BE2C (cell line): ENCODE data around the gene PHYHD1. TPM values are rescaled to one million over a fixed set of nuclear protein-coding genes. Genes with fewer than 3 reads are reported as not detected.

Experiments
- DNase-seq: peaks from one replicate; pipeline ENCODE4 v3.0.0-alpha.2; 2020
- H3K27me3 ChIP-seq: fragments of 250-450 bp; sonication (Bioruptor Pico); 2 replicates; pipeline ENCODE4 v1.5.1; 2020; ENCODE audit warnings: mild to moderate bottlenecking
- H3K36me3 ChIP-seq: fragments of 250-450 bp; sonication (Bioruptor Pico); 2 replicates; pipeline ENCODE4 v1.5.1; 2020; ENCODE audit warnings: mild to moderate bottlenecking
- H3K4me1 ChIP-seq: fragments of 250-450 bp; sonication (Bioruptor Pico); 2 replicates; pipeline ENCODE4 v1.5.1; 2020
- H3K4me3 ChIP-seq: 2 replicates; pipeline ENCODE4 v1.5.1; 2011; ENCODE audit warnings: low read depth, low read length
- H3K9me3 ChIP-seq: fragments of 250-450 bp; sonication (Bioruptor Pico); 2 replicates; pipeline ENCODE4 v1.5.1; 2020
- CTCF ChIP-seq: IDR thresholded peaks from 2 replicates; pipeline ENCODE4 v1.5.1; 2012; ENCODE audit warnings: mild to moderate bottlenecking, low read depth, low read length
- polyA plus RNA-seq: library from polyadenylated mRNA; unstranded; fragments of >200 nt; gene quantifications from one replicate; pipeline ENCODE4 v1.2.1, GENCODE V29; 2012; ENCODE audit warnings: low read depth, missing spikeins; ENCODE audit not compliant: insufficient read length, insufficient read depth

The PHYHD1 gene
- 1.5 TPM for polyA plus RNA-seq

DNA sequence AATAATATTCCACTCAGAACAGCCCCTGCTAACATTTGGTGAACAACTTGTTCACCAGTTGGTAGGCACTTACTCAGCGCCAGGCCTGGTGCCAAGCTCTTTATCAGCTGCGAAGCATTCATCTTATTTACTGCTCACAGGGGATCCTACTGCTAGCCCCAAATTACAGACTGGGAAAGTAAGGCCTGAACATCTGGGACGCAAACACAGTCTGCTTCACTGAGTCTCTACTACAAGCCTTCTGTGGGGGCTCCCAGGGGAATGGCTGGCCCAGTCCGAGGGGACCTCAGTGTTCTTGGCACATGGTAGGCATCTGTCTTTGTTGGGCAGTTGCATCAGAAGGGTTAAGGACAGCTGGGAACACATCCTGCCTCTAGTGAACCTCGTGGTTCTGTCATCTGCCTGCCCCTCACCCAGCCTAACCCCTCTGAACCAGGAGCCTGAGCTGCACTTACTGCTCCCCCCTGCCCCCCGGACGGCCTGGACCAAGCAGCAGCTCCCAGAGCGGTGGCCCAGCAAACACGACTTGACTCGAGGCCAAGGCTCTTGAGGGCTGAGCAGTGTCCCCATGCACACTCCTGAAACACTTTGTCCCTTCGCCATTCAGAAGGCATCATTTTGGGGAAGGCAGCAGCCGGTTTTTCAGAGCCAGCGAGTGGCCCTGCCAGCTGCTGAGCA is at the start of gene PHYHD1:
Gene PHYHD1, plus strand, starts transcription at position 602 of the 678 bp plus-strand sequence. CDS start 1,342 bp downstream, outside the sequence.
- H3K27me3 ChIP-seq, result no peaks in the 10 kb centered on the region
- no peak within 1 kb of the TSS for H3K4me3 ChIP-seq
- no peak for TF ChIP-seq CTCF
- peak; percentile 39 for DNase-seq
- peaks cover 6% of the 10 kb centered on the region for H3K4me1 ChIP-seq
- no peaks in the 10 kb centered on the region for H3K9me3 ChIP-seq
- peaks cover 18% of the 10 kb centered on the region for H3K36me3 ChIP-seq

DNA sequence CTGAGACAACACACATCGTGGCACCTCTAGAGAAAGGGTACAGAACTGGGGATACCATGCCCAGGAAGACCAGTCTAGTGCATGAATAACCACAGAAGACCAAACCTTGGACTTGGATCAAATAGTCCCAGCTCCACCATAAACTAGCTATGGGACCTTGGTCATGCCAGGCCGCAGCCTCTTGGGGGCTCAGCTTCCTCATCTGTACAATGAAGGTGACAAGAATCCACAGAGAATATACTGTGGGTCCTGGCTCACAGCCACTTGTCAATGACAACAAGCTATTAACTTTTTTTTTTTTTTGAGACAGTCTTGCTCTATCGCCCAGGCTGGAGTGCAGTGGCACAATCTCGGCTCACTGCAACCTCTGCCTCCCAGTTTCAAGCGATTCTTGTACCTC is 42.9 kb upstream of the PHYHD1 start:
- TF ChIP-seq CTCF, result peak; percentile 18; the same call in 1 of the 2 replicates
- no peaks in the 10 kb centered on the region for H3K4me1 ChIP-seq
- no peak overlapping the region for H3K4me3 ChIP-seq
- no peak for DNase-seq
- no peaks in the 10 kb centered on the region for H3K9me3 ChIP-seq
- H3K36me3 ChIP-seq, result no peaks in the 10 kb centered on the region; the same call in 1 of the 2 replicates
- H3K27me3 ChIP-seq, result no peaks in the 10 kb centered on the region

- Histone ChIP-seq H3K4me1 (no peaks in the 10 kb centered on the region), H3K4me3 (peak within 1 kb of the TSS; percentile 98), H3K27me3 (no peaks in the 10 kb centered on the region), H3K36me3 (peaks cover 21% of the 10 kb centered on the region), H3K9me3 (no peaks in the 10 kb centered on the region)
- no peak for TF ChIP-seq CTCF
- peak; percentile 98 for DNase-seq
These were observed 38.7 kb upstream of the PHYHD1 start, which contains the start of the genes KYAT1 and LRRC8A for GRCh38 chr9:128881884-128882676. KYAT1 (minus strand) TSS chr9:128881950; CDS start chr9:128845405, 36,545 bp downstream. LRRC8A (plus strand) TSS chr9:128882133; CDS start chr9:128907165, 25,032 bp downstream.

DNA sequence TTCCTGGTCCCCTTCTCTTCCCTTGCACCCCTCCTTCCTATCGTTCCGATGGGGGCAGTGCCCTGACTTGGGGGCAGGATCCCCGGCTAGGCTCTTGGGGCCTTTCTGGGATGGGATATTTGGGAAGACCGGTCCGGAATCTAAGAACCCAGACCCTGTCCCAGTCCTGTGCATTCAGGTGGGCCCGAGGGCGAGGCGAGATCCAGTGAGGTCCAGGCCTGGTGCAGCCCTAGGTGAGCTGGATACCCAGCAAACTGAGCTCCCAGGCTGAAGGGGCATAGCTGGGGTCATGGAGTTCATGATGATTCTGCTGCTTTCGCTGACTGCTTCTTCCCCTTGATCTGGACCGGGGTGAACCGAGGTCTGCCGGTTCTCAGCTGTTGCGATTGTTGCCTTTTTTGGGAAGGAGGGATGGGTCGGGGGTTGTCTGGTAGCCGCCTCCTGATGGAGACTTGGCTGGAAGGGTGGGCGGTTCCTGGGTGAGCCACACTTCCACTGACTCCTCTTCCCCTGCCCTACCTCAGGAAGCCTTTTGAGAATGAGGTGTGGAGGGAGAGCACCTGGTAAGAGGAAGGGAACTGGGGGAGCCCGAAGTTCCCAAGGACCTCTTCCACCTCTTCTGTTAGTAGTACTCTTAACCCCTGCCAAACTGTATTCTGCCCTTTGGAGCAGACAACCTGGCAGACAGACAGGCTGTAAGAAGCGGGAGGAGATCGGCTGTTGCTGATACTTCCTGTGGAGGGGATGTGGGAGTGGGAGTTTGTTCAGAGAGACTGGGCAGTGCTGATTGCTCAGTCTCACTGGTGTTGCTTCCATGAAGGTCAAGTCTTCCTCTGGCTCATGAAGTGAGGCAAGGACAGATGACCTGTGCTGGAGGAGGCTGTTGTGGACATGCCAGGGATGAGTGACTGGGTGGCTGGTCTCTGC is 37.8 kb upstream of the PHYHD1 start:
- H3K9me3 ChIP-seq, result no peaks in the 10 kb centered on the region
- peaks cover 26% of the 10 kb centered on the region for H3K36me3 ChIP-seq
- H3K27me3 ChIP-seq, result no peaks in the 10 kb centered on the region
- peak overlapping the region; percentile 98 for H3K4me3 ChIP-seq
- no peak for DNase-seq
- TF ChIP-seq CTCF, result no peak
- no peaks in the 10 kb centered on the region for H3K4me1 ChIP-seq

DNA sequence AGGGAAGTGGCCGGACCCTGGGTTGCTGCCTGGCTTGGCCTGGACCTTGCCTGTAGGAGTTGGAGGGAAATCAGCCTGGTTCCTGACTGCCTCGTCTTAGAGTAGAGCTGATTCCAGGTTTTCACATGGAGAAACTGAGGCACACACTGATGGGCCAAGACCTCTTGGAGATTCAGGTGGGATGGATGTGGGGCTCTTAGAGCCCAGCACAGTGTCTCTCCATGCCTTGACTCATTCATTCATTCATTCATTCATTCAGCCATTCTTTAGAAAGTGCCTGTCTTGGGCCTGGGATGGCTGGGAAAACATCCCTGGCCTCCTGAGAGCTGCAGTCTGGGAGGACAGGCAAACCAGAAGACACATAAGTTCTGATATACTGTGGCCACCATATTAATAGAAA is 36.6 kb upstream of the PHYHD1 start:
- Histone ChIP-seq H3K36me3 (peaks cover 32% of the 10 kb centered on the region), H3K4me1 (no peaks in the 10 kb centered on the region), H3K27me3 (no peaks in the 10 kb centered on the region), H3K9me3 (no peaks in the 10 kb centered on the region), H3K4me3 (no peak overlapping the region)
- TF ChIP-seq CTCF, result no peak
- DNase-seq, result no peak
